ENCODE results near the gene TRNP1.

The TRNP1 gene

DNA sequence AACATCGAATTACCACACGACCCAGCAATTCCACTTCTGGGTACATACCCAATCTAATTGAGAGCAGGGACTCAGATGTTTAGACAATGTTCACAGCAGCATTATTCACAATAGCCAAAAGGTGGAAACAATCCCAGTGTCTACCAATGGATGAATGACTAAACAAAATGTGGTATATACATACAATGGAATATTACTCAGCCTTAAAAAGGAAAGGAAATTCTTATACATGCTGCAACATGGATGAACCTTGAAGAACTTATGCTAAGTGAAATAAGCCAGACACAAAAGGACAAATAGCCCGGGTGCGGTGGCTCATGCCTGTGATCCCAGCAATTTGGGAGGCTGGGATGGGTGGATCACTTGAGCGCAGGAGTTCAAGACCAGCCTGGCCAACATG lies 40.1 kb upstream of the TRNP1 start:
- Histone ChIP-seq H3K36me3 (ENCODE audit: control insufficient read depth, insufficient read depth, low read length) (peaks cover 5% of the 10 kb centered on the region), H3K27ac (ENCODE audit: insufficient read depth, low read length, poor library complexity, severe bottlenecking) (no peak overlapping the region), H3K4me1 (ENCODE audit: control insufficient read depth, insufficient read depth, low read length, poor library complexity, severe bottlenecking) (no peaks in the 10 kb centered on the region), H3K4me3 (ENCODE audit: insufficient read depth, low read depth, low read length, poor library complexity, severe bottlenecking) (no peak overlapping the region), H3K9me3 (ENCODE audit: control insufficient read depth, low read length) (no peaks in the 10 kb centered on the region), H3K27me3 (replicated peaks; ENCODE audit: control insufficient read depth, insufficient read depth, low read length, poor library complexity, severe bottlenecking) (no peaks in the 10 kb centered on the region)
- no peak for DNase-seq

GRCh38 chr1:26956321-26956720 lies 37.2 kb upstream of the TRNP1 start:
- Histone ChIP-seq H3K4me1 (ENCODE audit: control insufficient read depth, insufficient read depth, low read length, poor library complexity, severe bottlenecking) (peaks cover 14% of the 10 kb centered on the region), H3K9me3 (ENCODE audit: control insufficient read depth, low read length) (no peaks in the 10 kb centered on the region), H3K27me3 (replicated peaks; ENCODE audit: control insufficient read depth, insufficient read depth, low read length, poor library complexity, severe bottlenecking) (no peaks in the 10 kb centered on the region), H3K36me3 (ENCODE audit: control insufficient read depth, insufficient read depth, low read length) (no peaks in the 10 kb centered on the region), H3K4me3 (ENCODE audit: insufficient read depth, low read depth, low read length, poor library complexity, severe bottlenecking) (no peak overlapping the region), H3K27ac (ENCODE audit: insufficient read depth, low read length, poor library complexity, severe bottlenecking) (no peak overlapping the region)
- no peak for DNase-seq

DNA sequence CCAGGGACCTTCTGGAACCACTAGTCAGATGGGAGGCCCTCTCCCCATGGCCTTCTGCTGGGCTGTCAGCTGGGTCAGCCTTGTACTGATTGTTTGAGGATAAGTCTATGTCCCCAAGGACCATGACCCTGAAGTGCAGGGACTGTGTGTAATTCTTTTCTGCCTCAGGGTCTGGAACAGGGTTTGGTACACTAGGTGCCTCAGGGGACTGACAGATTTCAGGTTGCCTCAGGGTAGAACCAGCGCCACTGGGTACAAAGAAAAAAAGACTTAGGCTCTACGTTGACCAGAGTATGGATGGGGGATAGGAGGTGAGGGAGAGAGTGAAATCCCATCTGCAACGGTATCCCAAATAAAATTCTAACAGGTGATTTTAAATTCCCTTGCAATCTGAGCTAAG lies 36.2 kb upstream of the TRNP1 start:
- Histone ChIP-seq H3K4me3 (ENCODE audit: insufficient read depth, low read depth, low read length, poor library complexity, severe bottlenecking) (no peak overlapping the region), H3K36me3 (ENCODE audit: control insufficient read depth, insufficient read depth, low read length) (no peaks in the 10 kb centered on the region), H3K9me3 (ENCODE audit: control insufficient read depth, low read length) (no peaks in the 10 kb centered on the region), H3K27ac (ENCODE audit: insufficient read depth, low read length, poor library complexity, severe bottlenecking) (no peak overlapping the region), H3K27me3 (replicated peaks; ENCODE audit: control insufficient read depth, insufficient read depth, low read length, poor library complexity, severe bottlenecking) (no peaks in the 10 kb centered on the region), H3K4me1 (ENCODE audit: control insufficient read depth, insufficient read depth, low read length, poor library complexity, severe bottlenecking) (peaks cover 14% of the 10 kb centered on the region)
- no peak for DNase-seq

- Histone ChIP-seq H3K9me3 (ENCODE audit: control insufficient read depth, low read length) (no peaks in the 10 kb centered on the region), H3K4me1 (ENCODE audit: control insufficient read depth, insufficient read depth, low read length, poor library complexity, severe bottlenecking) (peaks cover 14% of the 10 kb centered on the region), H3K27ac (ENCODE audit: insufficient read depth, low read length, poor library complexity, severe bottlenecking) (no peak overlapping the region), H3K27me3 (replicated peaks; ENCODE audit: control insufficient read depth, insufficient read depth, low read length, poor library complexity, severe bottlenecking) (no peaks in the 10 kb centered on the region), H3K36me3 (ENCODE audit: control insufficient read depth, insufficient read depth, low read length) (no peaks in the 10 kb centered on the region), H3K4me3 (ENCODE audit: insufficient read depth, low read depth, low read length, poor library complexity, severe bottlenecking) (peak overlapping the region; percentile 73)
- DNase-seq: no peak
Measured at GRCh38 chr1:26959270-26959669, 34.2 kb upstream of the TRNP1 start.

GRCh38 chr1:26959722-26960624 lies 33.5 kb upstream of the TRNP1 start, which contains the start of gene KDF1:
Gene KDF1 (minus strand): TSS chr1:26960468. CDS start chr1:26952380, 8,088 bp downstream.
- H3K27ac ChIP-seq (ENCODE audit: insufficient read depth, low read length, poor library complexity, severe bottlenecking): no peak within 1 kb of the TSS
- peaks cover 14% of the 10 kb centered on the region for H3K4me1 ChIP-seq (ENCODE audit: control insufficient read depth, insufficient read depth, low read length, poor library complexity, severe bottlenecking)
- DNase-seq: peak; percentile 21 to 39 (median 36)
- no peaks in the 10 kb centered on the region for H3K36me3 ChIP-seq (ENCODE audit: control insufficient read depth, insufficient read depth, low read length)
- no peaks in the 10 kb centered on the region for H3K27me3 ChIP-seq (replicated peaks; ENCODE audit: control insufficient read depth, insufficient read depth, low read length, poor library complexity, severe bottlenecking)
- H3K4me3 ChIP-seq (ENCODE audit: insufficient read depth, low read depth, low read length, poor library complexity, severe bottlenecking): peak within 1 kb of the TSS; percentile 73
- H3K9me3 ChIP-seq (ENCODE audit: control insufficient read depth, low read length): no peaks in the 10 kb centered on the region

DNA sequence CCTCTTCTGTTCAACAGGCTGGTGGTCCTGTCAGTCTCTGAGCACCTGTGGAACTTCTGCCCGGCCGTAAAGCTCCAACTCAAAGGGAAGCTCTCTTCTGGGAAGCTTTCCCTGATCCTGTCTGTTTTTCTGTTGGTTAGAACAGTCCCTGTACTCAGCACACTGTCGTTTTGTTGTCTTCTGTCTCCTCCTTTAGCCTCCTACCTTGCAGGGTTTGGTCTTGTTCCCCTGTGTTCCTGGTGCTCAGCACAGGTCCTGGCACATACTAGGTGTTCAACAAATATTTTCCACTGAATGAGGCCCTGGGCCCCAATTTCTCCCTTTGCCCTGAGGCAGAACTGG lies 32.9 kb upstream of the TRNP1 start:
- no peak for DNase-seq
- Histone ChIP-seq H3K36me3 (ENCODE audit: control insufficient read depth, insufficient read depth, low read length) (no peaks in the 10 kb centered on the region), H3K4me1 (ENCODE audit: control insufficient read depth, insufficient read depth, low read length, poor library complexity, severe bottlenecking) (peaks cover 14% of the 10 kb centered on the region), H3K27ac (ENCODE audit: insufficient read depth, low read length, poor library complexity, severe bottlenecking) (no peak overlapping the region), H3K4me3 (ENCODE audit: insufficient read depth, low read depth, low read length, poor library complexity, severe bottlenecking) (peak overlapping the region; percentile 73), H3K9me3 (ENCODE audit: control insufficient read depth, low read length) (no peaks in the 10 kb centered on the region), H3K27me3 (replicated peaks; ENCODE audit: control insufficient read depth, insufficient read depth, low read length, poor library complexity, severe bottlenecking) (no peaks in the 10 kb centered on the region)

GRCh38 chr1:26961826-26962225 lies 31.7 kb upstream of the TRNP1 start:
- peaks cover 14% of the 10 kb centered on the region for H3K4me1 ChIP-seq (ENCODE audit: control insufficient read depth, insufficient read depth, low read length, poor library complexity, severe bottlenecking)
- H3K27me3 ChIP-seq (replicated peaks; ENCODE audit: control insufficient read depth, insufficient read depth, low read length, poor library complexity, severe bottlenecking): no peaks in the 10 kb centered on the region
- no peak overlapping the region for H3K4me3 ChIP-seq (ENCODE audit: insufficient read depth, low read depth, low read length, poor library complexity, severe bottlenecking)
- no peak for DNase-seq
- H3K27ac ChIP-seq (ENCODE audit: insufficient read depth, low read length, poor library complexity, severe bottlenecking): no peak overlapping the region
- H3K9me3 ChIP-seq (ENCODE audit: control insufficient read depth, low read length): no peaks in the 10 kb centered on the region
- no peaks in the 10 kb centered on the region for H3K36me3 ChIP-seq (ENCODE audit: control insufficient read depth, insufficient read depth, low read length)

DNA sequence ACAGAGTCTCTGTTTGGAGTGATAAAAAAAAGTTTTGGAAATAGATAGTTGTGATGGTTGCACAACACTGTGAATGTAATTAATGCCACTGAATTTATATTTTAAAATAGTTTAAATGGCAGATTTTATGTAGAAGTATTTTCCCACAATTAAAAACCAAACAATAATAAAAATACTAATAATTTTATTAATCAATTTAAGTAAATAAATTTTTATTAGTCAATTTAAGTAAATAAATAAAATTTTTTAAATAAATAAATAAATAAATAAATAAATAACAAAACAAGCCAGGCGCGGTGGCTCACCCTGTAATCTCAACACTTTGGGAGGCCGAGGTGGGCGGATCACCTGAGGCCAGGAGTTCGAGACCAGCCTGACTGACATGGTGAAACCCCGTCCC lies 28.3 kb upstream of the TRNP1 start:
- Histone ChIP-seq H3K36me3 (ENCODE audit: control insufficient read depth, insufficient read depth, low read length) (no peaks in the 10 kb centered on the region), H3K27ac (ENCODE audit: insufficient read depth, low read length, poor library complexity, severe bottlenecking) (no peak overlapping the region), H3K4me1 (ENCODE audit: control insufficient read depth, insufficient read depth, low read length, poor library complexity, severe bottlenecking) (peaks cover 3% of the 10 kb centered on the region), H3K4me3 (ENCODE audit: insufficient read depth, low read depth, low read length, poor library complexity, severe bottlenecking) (no peak overlapping the region), H3K27me3 (replicated peaks; ENCODE audit: control insufficient read depth, insufficient read depth, low read length, poor library complexity, severe bottlenecking) (no peaks in the 10 kb centered on the region), H3K9me3 (ENCODE audit: control insufficient read depth, low read length) (no peaks in the 10 kb centered on the region)
- DNase-seq: no peak

- H3K4me3 ChIP-seq (ENCODE audit: insufficient read depth, low read depth, low read length, poor library complexity, severe bottlenecking): no peak overlapping the region
- H3K27me3 ChIP-seq (replicated peaks; ENCODE audit: control insufficient read depth, insufficient read depth, low read length, poor library complexity, severe bottlenecking): no peaks in the 10 kb centered on the region
- DNase-seq: no peak
- H3K9me3 ChIP-seq (ENCODE audit: control insufficient read depth, low read length): no peaks in the 10 kb centered on the region
- H3K27ac ChIP-seq (ENCODE audit: insufficient read depth, low read length, poor library complexity, severe bottlenecking): no peak overlapping the region
- H3K36me3 ChIP-seq (ENCODE audit: control insufficient read depth, insufficient read depth, low read length): no peaks in the 10 kb centered on the region
- no peaks in the 10 kb centered on the region for H3K4me1 ChIP-seq (ENCODE audit: control insufficient read depth, insufficient read depth, low read length, poor library complexity, severe bottlenecking)
Measured at GRCh38 chr1:26965628-26966027, 27.9 kb upstream of the TRNP1 start.

- no peaks in the 10 kb centered on the region for H3K27me3 ChIP-seq (replicated peaks; ENCODE audit: control insufficient read depth, insufficient read depth, low read length, poor library complexity, severe bottlenecking)
- no peaks in the 10 kb centered on the region for H3K36me3 ChIP-seq (ENCODE audit: control insufficient read depth, insufficient read depth, low read length)
- no peak overlapping the region for H3K4me3 ChIP-seq (ENCODE audit: insufficient read depth, low read depth, low read length, poor library complexity, severe bottlenecking)
- no peaks in the 10 kb centered on the region for H3K4me1 ChIP-seq (ENCODE audit: control insufficient read depth, insufficient read depth, low read length, poor library complexity, severe bottlenecking)
- no peak for DNase-seq
- H3K9me3 ChIP-seq (ENCODE audit: control insufficient read depth, low read length): no peaks in the 10 kb centered on the region
- no peak overlapping the region for H3K27ac ChIP-seq (ENCODE audit: insufficient read depth, low read length, poor library complexity, severe bottlenecking)
Measured at GRCh38 chr1:26970810-26971209, 22.7 kb upstream of the TRNP1 start.
